Neural cell (in vitro differentiated cells): ENCODE measurements around the gene ESPN. TPM values are rescaled to one million over a fixed set of nuclear protein-coding genes. Genes with fewer than 3 reads are reported as not detected.

ENCODE experiments used
- H2AFZ ChIP-seq: fragments of 200-600, 300-800 bp; sonication (generic), shearing (Covaris generic); 2 replicates; pipeline ENCODE4 v1.6.0; 2014; ENCODE audit warnings: low read depth, mild to moderate bottlenecking, antibody characterized with exemption, low read length, moderate library complexity
- H3F3A ChIP-seq: fragments of 200-600 bp; shearing (Covaris generic); 2 replicates; pipeline ENCODE4 v1.6.1; 2016; ENCODE audit warnings: mild to moderate bottlenecking, moderate library complexity, mixed read lengths, antibody characterized with exemption, low read length; ENCODE audit not compliant: insufficient read depth, poor library complexity, severe bottlenecking
- H3K27ac ChIP-seq: fragments of 200-600, 300-800 bp; sonication (generic), shearing (Covaris generic); 2 replicates; pipeline ENCODE4 v1.5.1; 2014; ENCODE audit warnings: mild to moderate bottlenecking, low read length, moderate library complexity
- H3K27me3 ChIP-seq: fragments of 300-800, 200-600 bp; sonication (generic), shearing (Covaris generic); 2 replicates; pipeline ENCODE4 v1.6.0; 2014; ENCODE audit warnings: mild to moderate bottlenecking, low read depth, low read length, moderate library complexity; ENCODE audit not compliant: insufficient read depth
- H3K36me3 ChIP-seq: fragments of 300-800, 200-600 bp; sonication (generic), shearing (Covaris generic); 2 replicates; pipeline ENCODE4 v1.5.1; 2014; ENCODE audit warnings: mild to moderate bottlenecking, antibody characterized with exemption, low read length, moderate library complexity; ENCODE audit not compliant: insufficient read depth
- H3K4me2 ChIP-seq: fragments of 300-800, 200-600 bp; sonication (generic), shearing (Covaris generic); 2 replicates; pipeline ENCODE4 v1.6.0; 2014; ENCODE audit warnings: mild to moderate bottlenecking, low read length
- H3K4me3 ChIP-seq: fragments of 300-800, 200-600 bp; sonication (generic), shearing (Covaris generic); 2 replicates; pipeline ENCODE4 v1.5.1; 2014; ENCODE audit warnings: mild to moderate bottlenecking, low read length, moderate library complexity
- H3K79me2 ChIP-seq: fragments of 200-600 bp; shearing (Covaris generic); replicated peaks from 2 replicates; pipeline ENCODE4 v1.6.0; 2014; ENCODE audit warnings: mild to moderate bottlenecking, low read length, moderate library complexity; ENCODE audit not compliant: insufficient read depth
- H3K9ac ChIP-seq: fragments of 300-800, 200-600 bp; sonication (generic), shearing (Covaris generic); 2 replicates; pipeline ENCODE4 v1.6.1; 2016; ENCODE audit warnings: mild to moderate bottlenecking, low read length, mixed read lengths
- H3K9me2 ChIP-seq: fragments of 200-600 bp; shearing (Covaris generic); 2 replicates; pipeline ENCODE4 v1.6.1; 2016; ENCODE audit warnings: mild to moderate bottlenecking, low read length, mixed read lengths; ENCODE audit not compliant: insufficient read depth
- H3K9me3 ChIP-seq: fragments of 200-600, 300-800 bp; sonication (generic), shearing (Covaris generic); 2 replicates; pipeline ENCODE4 v1.6.1; 2016; ENCODE audit warnings: mild to moderate bottlenecking, mixed run types, low read length, moderate library complexity, mixed read lengths
- H4K20me1 ChIP-seq: fragments of 200-600 bp; shearing (Covaris generic); 2 replicates; pipeline ENCODE4 v1.6.1; 2016; ENCODE audit warnings: mild to moderate bottlenecking, mixed run types; ENCODE audit not compliant: insufficient read depth
- CTCF ChIP-seq: fragments of 450-650 bp; IDR thresholded peaks from 2 replicates; pipeline ENCODE4 v1.5.1; 2014; ENCODE audit warnings: antibody characterized with exemption, mild to moderate bottlenecking, moderate library complexity; ENCODE audit not compliant: poor library complexity, severe bottlenecking
- EP300 ChIP-seq: fragments of 450-650 bp; conservative IDR thresholded peaks from 2 replicates; pipeline ENCODE4 v1.6.1; 2014; ENCODE audit warnings: antibody characterized with exemption, mild to moderate bottlenecking, moderate library complexity; ENCODE audit not compliant: poor library complexity, severe bottlenecking
- EZH2 ChIP-seq: fragments of 200-600, 300-800 bp; shearing (Covaris generic), sonication (generic); IDR thresholded peaks from 2 replicates; pipeline ENCODE4 v1.6.1; 2014; ENCODE audit warnings: antibody characterized with exemption, low read length, borderline replicate concordance, mild to moderate bottlenecking; ENCODE audit not compliant: insufficient read depth, poor library complexity, severe bottlenecking
- MXI1 ChIP-seq: fragments of 450-650 bp; conservative IDR thresholded peaks from 2 replicates; pipeline ENCODE4 v1.6.1; 2014; ENCODE audit warnings: antibody characterized with exemption, mild to moderate bottlenecking; ENCODE audit not compliant: poor library complexity, severe bottlenecking
- POLR2AphosphoS5 ChIP-seq: IDR thresholded peaks from 2 replicates; pipeline ENCODE4 v1.6.1; 2012
- RAD21 ChIP-seq: fragments of 450-650 bp; conservative IDR thresholded peaks from 2 replicates; pipeline ENCODE4 v1.6.1; 2014; ENCODE audit warnings: antibody characterized with exemption, mild to moderate bottlenecking, moderate library complexity
- REST ChIP-seq: IDR thresholded peaks from 2 replicates; pipeline ENCODE4 v1.6.1; 2012; ENCODE audit warnings: borderline replicate concordance
- SMC3 ChIP-seq: fragments of 450-650 bp; conservative IDR thresholded peaks from 2 replicates; pipeline ENCODE4 v1.6.1; 2014; ENCODE audit warnings: antibody characterized with exemption, mild to moderate bottlenecking, moderate library complexity; ENCODE audit not compliant: poor library complexity
- TAF1 ChIP-seq: IDR thresholded peaks from 2 replicates; pipeline ENCODE4 v1.6.1; 2012; ENCODE audit warnings: low read depth
- polyA plus RNA-seq: library from polyadenylated mRNA; depleted of rRNA; stranded (reverse); fragments of >200 nt; gene quantifications from 2 replicates; pipeline ENCODE4 v1.2.3, GENCODE V29; 2014

The ESPN gene
- polyA plus RNA-seq, 1 donor from 2014 or later = not detected

GRCh38 chr1:6506210-6507036 is 81.8 kb downstream of the ESPN start:
- H3K4me3 ChIP-seq = no peak overlapping the region
- H3K9me2 ChIP-seq = no peaks in the 10 kb centered on the region
- H3K79me2 ChIP-seq = no peaks in the 10 kb centered on the region
- H3K27ac ChIP-seq = no peak overlapping the region
- H3F3A ChIP-seq = no peaks in the 10 kb centered on the region
- no peaks in the 10 kb centered on the region for H3K9me3 ChIP-seq
- TF ChIP-seq REST = no peak
- TF ChIP-seq MXI1 = no peak
- no peak for TF ChIP-seq EZH2
- no peak for TF ChIP-seq POLR2AphosphoS5
- TF ChIP-seq SMC3 = no peak
- TF ChIP-seq RAD21 = no peak
- no peak for TF ChIP-seq CTCF
- no peak for TF ChIP-seq EP300
- TF ChIP-seq TAF1 = no peak
- H2AFZ ChIP-seq = no peak overlapping the region
- H3K36me3 ChIP-seq = no peaks in the 10 kb centered on the region
- H3K27me3 ChIP-seq = no peaks in the 10 kb centered on the region
- H4K20me1 ChIP-seq = no peaks in the 10 kb centered on the region
- H3K9ac ChIP-seq = no peak overlapping the region
- H3K4me2 ChIP-seq = no peak overlapping the region

- no peaks in the 10 kb centered on the region for H4K20me1 ChIP-seq
- H3K4me2 ChIP-seq = no peak overlapping the region
- no peak overlapping the region for H3K27ac ChIP-seq
- no peaks in the 10 kb centered on the region for H3K79me2 ChIP-seq
- no peaks in the 10 kb centered on the region for H3K36me3 ChIP-seq
- H3K9me2 ChIP-seq = no peaks in the 10 kb centered on the region
- no peaks in the 10 kb centered on the region for H3K27me3 ChIP-seq
- TF ChIP-seq RAD21 (no peak), EZH2 (no peak), CTCF (no peak), POLR2AphosphoS5 (no peak), EP300 (no peak), REST (no peak), MXI1 (no peak), SMC3 (no peak), TAF1 (no peak)
- no peaks in the 10 kb centered on the region for H3F3A ChIP-seq
- no peak overlapping the region for H2AFZ ChIP-seq
- no peak overlapping the region for H3K4me3 ChIP-seq
- H3K9me3 ChIP-seq = no peaks in the 10 kb centered on the region
- H3K9ac ChIP-seq = no peak overlapping the region
Measured at GRCh38 chr1:6507037-6507428, 82.5 kb downstream of the ESPN start.
